SKM-1 (cell line): Measurements from ENCODE around the gene CCL20.
A peak's percentile ranks its signal among the peaks of the same experiment; 100 is the strongest.
"Not testable (repeated sequence)": the region's sequence is repeated elsewhere in the genome, so short reads cannot be mapped to it uniquely, and the experiment has no call there.

Source experiments
- DNase-seq: peaks from one replicate; lab custom pipeline; 2025; ENCODE audit not compliant: unreplicated experiment; lab: John Stamatoyannopoulos, UW

Gene CCL20

GRCh38 chr2:227829337-227829736, 15.7 kb downstream of the CCL20 start:
- DNase-seq = no peak

- no peak for DNase-seq
These were observed 20.8 kb downstream of the CCL20 start for GRCh38 chr2:227834423-227834822.

GRCh38 chr2:227834916-227835650, 21.4 kb downstream of the CCL20 start:
- DNase-seq = no peak

GRCh38 chr2:227839339-227840129, 25.9 kb downstream of the CCL20 start:
- DNase-seq = not testable (repeated sequence)

GRCh38 chr2:227846831-227847230, 33.2 kb downstream of the CCL20 start:
- DNase-seq = no peak

GRCh38 chr2:227848146-227848545, 34.5 kb downstream of the CCL20 start:
- DNase-seq = no peak

- no peak for DNase-seq
These were observed 34.9 kb downstream of the CCL20 start for GRCh38 chr2:227848586-227848985.

- DNase-seq = no peak
These were observed 36.3 kb downstream of the CCL20 start for GRCh38 chr2:227849906-227850305.

GRCh38 chr2:227853204-227853629, 39.6 kb downstream of the CCL20 start:
- DNase-seq = no peak

GRCh38 chr2:227853765-227854271, 40.2 kb downstream of the CCL20 start:
- DNase-seq = no peak

- DNase-seq = no peak
These were observed 41.8 kb downstream of the CCL20 start for GRCh38 chr2:227855440-227855839.

GRCh38 chr2:227856697-227857096, 43.1 kb downstream of the CCL20 start:
- no peak for DNase-seq

GRCh38 chr2:227860221-227860641, 46.6 kb downstream of the CCL20 start:
- no peak for DNase-seq

GRCh38 chr2:227861011-227861410, 47.4 kb downstream of the CCL20 start:
- no peak for DNase-seq

GRCh38 chr2:227862227-227862740, 48.6 kb downstream of the CCL20 start:
- DNase-seq = peak; percentile 22

- no peak for DNase-seq
These were observed 49.3 kb downstream of the CCL20 start for GRCh38 chr2:227862741-227863588.

GRCh38 chr2:227864161-227864756, 50.6 kb downstream of the CCL20 start:
- DNase-seq = no peak

GRCh38 chr2:227865291-227865690, 51.6 kb downstream of the CCL20 start:
- no peak for DNase-seq
